HFFc6 (cell line): ENCODE data around the gene INSL3. TPM values are rescaled to one million over a fixed set of nuclear protein-coding genes. Genes with fewer than 3 reads are reported as not detected.
"Not testable (repeated sequence)": the region's sequence is repeated elsewhere in the genome, so short reads cannot be mapped to it uniquely, and the experiment has no call there.

Experiments used
- DNase-seq: peaks from one replicate; pipeline ENCODE4 v3.0.0-alpha.2; 2018
- H3K27ac Mint-ChIP-seq: 2 replicates; pipeline ENCODE4 v1.8.0; 2020; ENCODE audit warnings: mild to moderate bottlenecking, mixed read lengths
- H3K27me3 Mint-ChIP-seq: 2 replicates; pipeline ENCODE4 v1.8.0; 2021; ENCODE audit warnings: mild to moderate bottlenecking, moderate library complexity, mixed read lengths; ENCODE audit not compliant: insufficient read depth
- H3K36me3 Mint-ChIP-seq: 2 replicates; pipeline ENCODE4 v1.8.0; 2021; ENCODE audit warnings: low read depth, mixed read lengths
- H3K4me1 Mint-ChIP-seq: 2 replicates; pipeline ENCODE4 v1.8.0; 2020; ENCODE audit warnings: low read depth, mixed read lengths
- H3K4me3 Mint-ChIP-seq: 2 replicates; pipeline ENCODE4 v1.8.0; 2020; ENCODE audit warnings: mild to moderate bottlenecking, moderate library complexity, mixed read lengths
- H3K9me3 Mint-ChIP-seq: 2 replicates; pipeline ENCODE4 v1.8.0; 2020; ENCODE audit warnings: mild to moderate bottlenecking, mixed read lengths
- CTCF ChIP-seq: fragments of 200-600 bp; sonication (generic); IDR thresholded peaks from 2 replicates; pipeline ENCODE4 v1.5.0; 2021; ENCODE audit warnings: antibody characterized with exemption, mild to moderate bottlenecking
- total RNA-seq, 6 experiments: library from RNA; stranded (reverse); fragmentation: NEBNext Ultra II Directional; extraction: Animal tissue kit (Norgen Biotek cat#: 25700); gene quantifications; 2 replicates in 1 of 6; 3 replicates in 5 of 6; pipeline ENCODE4 v1.2.3, GENCODE V29; 2021

INSL3 gene
- total RNA-seq, 6 experiments from 2014 or later, result not detected

GRCh38 chr19:17805427-17805826 lies 15.9 kb downstream of the INSL3 start:
- no peaks in the 10 kb centered on the region for H3K9me3 Mint-ChIP-seq
- no peak for DNase-seq
- no peak overlapping the region for H3K4me3 Mint-ChIP-seq
- no peak for TF ChIP-seq CTCF
- no peaks in the 10 kb centered on the region for H3K36me3 Mint-ChIP-seq
- H3K27me3 Mint-ChIP-seq, result peaks cover 30% of the 10 kb centered on the region
- no peaks in the 10 kb centered on the region for H3K4me1 Mint-ChIP-seq
- H3K27ac Mint-ChIP-seq, result no peak overlapping the region

- no peak overlapping the region for H3K27ac Mint-ChIP-seq
- H3K27me3 Mint-ChIP-seq, result peaks cover 25% of the 10 kb centered on the region
- H3K4me3 Mint-ChIP-seq, result no peak overlapping the region
- no peak for TF ChIP-seq CTCF
- H3K9me3 Mint-ChIP-seq, result no peaks in the 10 kb centered on the region
- no peak for DNase-seq
- no peaks in the 10 kb centered on the region for H3K4me1 Mint-ChIP-seq
- no peaks in the 10 kb centered on the region for H3K36me3 Mint-ChIP-seq
These were observed 17.9 kb downstream of the INSL3 start for GRCh38 chr19:17803264-17803896.

GRCh38 chr19:17802137-17802858 lies 19.0 kb downstream of the INSL3 start:
- no peak overlapping the region for H3K4me3 Mint-ChIP-seq
- no peak for TF ChIP-seq CTCF
- no peaks in the 10 kb centered on the region for H3K9me3 Mint-ChIP-seq
- DNase-seq, result no peak
- H3K27me3 Mint-ChIP-seq, result peaks cover 20% of the 10 kb centered on the region
- peaks cover 7% of the 10 kb centered on the region for H3K4me1 Mint-ChIP-seq
- no peak overlapping the region for H3K27ac Mint-ChIP-seq
- no peaks in the 10 kb centered on the region for H3K36me3 Mint-ChIP-seq

GRCh38 chr19:17798599-17798998 lies 22.7 kb downstream of the INSL3 start:
- DNase-seq, H3K4me3 Mint-ChIP-seq, H3K36me3 Mint-ChIP-seq, H3K27ac Mint-ChIP-seq, H3K9me3 Mint-ChIP-seq: not testable (repeated sequence)
- Mint-ChIP-seq H3K27me3 (peaks cover 28% of the 10 kb centered on the region), H3K4me1 (peaks cover 12% of the 10 kb centered on the region)

GRCh38 chr19:17797424-17798201 lies 23.7 kb downstream of the INSL3 start:
- no peak overlapping the region for H3K27ac Mint-ChIP-seq
- no peaks in the 10 kb centered on the region for H3K9me3 Mint-ChIP-seq
- H3K4me3 Mint-ChIP-seq, result no peak overlapping the region
- H3K27me3 Mint-ChIP-seq, result peaks cover 28% of the 10 kb centered on the region
- TF ChIP-seq CTCF, result no peak
- H3K4me1 Mint-ChIP-seq, result peaks cover 12% of the 10 kb centered on the region
- peak; percentile 66 for DNase-seq
- H3K36me3 Mint-ChIP-seq, result no peaks in the 10 kb centered on the region
